Measurements from ENCODE around the gene TAGLN2.
A peak's percentile ranks its signal among the peaks of the same experiment; 100 is the strongest.
"Not testable (repeated sequence)": the region's sequence is repeated elsewhere in the genome, so short reads cannot be mapped to it uniquely, and the experiment has no call there.

TAGLN2 gene

DNA sequence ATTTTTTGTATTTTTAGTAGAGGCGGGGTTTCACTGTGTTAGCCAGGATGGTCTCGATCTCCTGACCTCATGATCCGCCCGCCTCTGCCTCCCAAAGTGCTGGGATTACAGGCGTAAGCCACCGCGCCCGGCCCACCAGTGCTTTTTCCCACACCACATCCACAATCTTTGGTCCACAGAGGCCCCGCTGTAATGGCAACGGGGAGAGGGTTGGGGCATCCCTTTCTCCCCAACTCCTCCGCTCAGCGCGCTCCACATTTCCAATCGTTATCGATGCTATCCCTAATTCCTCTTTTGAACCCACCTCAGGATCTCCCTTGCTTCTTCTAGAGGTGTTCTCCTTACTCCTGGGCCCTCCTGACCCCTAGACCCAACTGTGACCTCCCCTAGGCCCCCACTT, 25.7 kb downstream of the TAGLN2 start:
- DNase-seq (ENCODE audit: low spot score) = not testable (repeated sequence)

DNA sequence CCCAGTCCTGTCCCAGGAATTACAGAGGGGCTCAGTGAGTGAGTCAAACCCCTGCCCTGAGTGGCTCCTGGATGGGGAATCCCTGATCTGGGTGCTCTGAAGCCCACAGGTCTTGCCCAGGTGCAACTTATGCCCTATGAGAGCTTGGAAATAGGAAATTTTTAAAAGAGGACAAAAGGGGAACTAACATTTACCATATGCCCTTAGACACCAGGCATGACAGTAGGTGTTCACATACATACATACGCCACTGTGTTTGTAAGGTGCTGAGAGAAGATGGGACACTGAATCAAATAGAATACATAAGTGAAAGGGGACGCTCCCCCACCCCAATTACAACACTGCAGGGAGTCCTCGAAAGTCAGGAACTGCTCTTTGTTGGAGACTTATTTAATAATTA, 26.8 kb downstream of the TAGLN2 start:
- DNase-seq (ENCODE audit: low spot score) = no peak

DNA sequence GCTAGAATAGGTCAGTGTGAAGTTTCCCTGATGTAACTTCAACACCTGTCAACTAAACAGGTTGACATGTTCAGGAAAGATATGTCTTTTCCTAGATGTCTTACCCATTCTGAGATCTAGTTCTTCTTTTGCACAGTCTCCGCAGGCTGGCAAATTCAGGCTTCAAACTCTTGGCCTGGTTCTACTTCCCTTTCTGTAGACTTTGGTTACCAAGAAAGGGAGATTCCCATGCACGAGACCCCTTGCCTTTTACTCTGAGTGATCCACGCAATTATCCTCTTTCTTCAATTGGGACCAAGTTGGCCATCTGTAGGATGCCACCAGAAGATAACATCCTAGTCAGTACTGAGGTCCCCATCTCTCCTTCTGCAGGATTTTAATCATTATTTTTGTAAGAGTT, 27.3 kb downstream of the TAGLN2 start:
- no peak for DNase-seq (ENCODE audit: low spot score)

DNA sequence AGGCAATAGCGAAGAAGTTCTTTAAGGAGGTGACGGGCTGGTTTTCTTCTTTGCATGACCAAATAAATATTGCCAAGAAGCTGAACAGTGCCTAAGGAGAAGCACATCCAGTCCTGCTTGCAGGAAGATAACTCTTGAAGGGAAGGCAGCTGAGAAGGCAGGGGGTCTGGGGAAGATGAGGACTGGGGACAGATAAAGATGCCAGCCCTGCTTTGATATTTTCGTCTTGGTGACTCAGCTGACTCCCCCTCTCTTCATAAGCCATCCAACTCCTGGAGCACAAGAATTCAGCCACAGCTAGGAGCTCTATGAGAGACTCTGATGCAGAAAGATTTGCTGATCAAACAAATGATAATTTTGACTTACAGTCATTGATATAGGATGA, 28.8 kb downstream of the TAGLN2 start:
- no peak for DNase-seq (ENCODE audit: low spot score)

DNA sequence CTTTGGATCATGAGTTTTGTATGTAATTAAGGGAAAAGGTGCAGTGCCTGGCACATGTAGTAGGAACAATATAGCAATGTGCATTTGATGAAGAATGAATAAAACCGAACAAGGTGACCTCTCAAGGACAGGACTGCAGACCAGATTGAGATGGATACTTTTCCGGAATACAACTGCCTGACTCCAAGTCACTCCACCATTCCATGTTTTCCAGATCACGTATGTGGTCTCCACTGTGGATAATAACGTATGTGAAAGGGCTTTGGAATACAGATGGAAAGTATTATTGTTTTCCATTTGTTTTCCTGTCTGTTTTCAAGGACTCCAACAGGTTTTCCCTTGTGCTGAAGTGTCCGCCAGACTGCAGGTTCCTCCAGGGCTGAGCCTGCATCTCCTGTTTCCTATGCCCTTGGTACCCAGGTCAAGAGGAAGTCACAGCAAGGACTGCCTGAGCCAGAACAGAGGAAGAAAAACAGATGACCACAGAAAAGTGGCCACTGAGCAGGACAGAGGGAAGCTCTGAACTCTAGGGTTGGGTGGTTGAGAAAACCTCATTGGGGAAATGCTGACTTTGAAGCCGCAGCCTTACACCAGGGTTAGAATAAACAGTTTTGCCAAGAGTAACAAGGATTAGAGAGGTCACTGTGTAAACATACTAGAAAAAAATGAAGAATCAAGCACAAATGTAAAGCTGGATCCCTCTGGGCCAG, 29.3 kb downstream of the TAGLN2 start:
- DNase-seq (ENCODE audit: low spot score) = no peak

DNA sequence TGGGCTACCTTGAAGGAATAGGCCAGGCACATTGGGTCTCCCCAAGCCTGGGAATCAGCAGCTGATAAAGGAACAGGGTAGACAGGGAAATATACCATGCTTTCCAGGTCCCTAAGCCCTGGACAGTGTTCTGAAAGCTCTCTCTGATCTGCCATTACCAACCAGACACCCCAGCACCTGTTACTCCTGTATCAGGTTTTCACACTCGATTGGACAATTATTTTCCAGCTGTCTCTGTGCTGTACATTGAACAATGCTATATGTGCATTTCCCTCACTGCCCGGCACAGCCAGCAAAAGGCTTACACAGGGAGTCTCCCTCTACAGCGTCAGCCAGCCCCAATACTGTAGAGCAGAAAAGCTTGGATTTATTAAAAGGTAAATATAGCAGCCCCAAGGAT, 30.0 kb downstream of the TAGLN2 start:
- DNase-seq (ENCODE audit: low spot score) = no peak

DNA sequence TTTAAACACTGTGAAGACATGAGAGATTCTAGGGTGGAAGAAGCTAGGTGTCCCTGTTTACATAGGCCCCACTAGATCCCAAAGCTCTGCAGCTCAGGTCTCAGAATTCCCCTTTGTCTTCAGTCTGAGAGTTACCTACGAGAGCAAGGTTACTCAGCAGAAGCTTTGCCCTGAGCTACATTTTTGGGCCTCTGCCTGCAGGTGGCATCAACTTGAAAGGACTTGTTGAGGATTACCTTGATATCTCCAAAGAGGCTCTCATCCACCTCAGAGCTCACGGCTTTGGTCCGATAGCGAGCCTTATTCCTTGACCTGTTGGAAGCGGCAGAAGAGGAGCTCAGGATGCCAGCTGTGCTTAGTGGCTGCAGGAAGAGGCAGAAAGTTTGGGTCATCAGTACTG, 32.4 kb downstream of the TAGLN2 start:
- no peak for DNase-seq (ENCODE audit: low spot score)

DNA sequence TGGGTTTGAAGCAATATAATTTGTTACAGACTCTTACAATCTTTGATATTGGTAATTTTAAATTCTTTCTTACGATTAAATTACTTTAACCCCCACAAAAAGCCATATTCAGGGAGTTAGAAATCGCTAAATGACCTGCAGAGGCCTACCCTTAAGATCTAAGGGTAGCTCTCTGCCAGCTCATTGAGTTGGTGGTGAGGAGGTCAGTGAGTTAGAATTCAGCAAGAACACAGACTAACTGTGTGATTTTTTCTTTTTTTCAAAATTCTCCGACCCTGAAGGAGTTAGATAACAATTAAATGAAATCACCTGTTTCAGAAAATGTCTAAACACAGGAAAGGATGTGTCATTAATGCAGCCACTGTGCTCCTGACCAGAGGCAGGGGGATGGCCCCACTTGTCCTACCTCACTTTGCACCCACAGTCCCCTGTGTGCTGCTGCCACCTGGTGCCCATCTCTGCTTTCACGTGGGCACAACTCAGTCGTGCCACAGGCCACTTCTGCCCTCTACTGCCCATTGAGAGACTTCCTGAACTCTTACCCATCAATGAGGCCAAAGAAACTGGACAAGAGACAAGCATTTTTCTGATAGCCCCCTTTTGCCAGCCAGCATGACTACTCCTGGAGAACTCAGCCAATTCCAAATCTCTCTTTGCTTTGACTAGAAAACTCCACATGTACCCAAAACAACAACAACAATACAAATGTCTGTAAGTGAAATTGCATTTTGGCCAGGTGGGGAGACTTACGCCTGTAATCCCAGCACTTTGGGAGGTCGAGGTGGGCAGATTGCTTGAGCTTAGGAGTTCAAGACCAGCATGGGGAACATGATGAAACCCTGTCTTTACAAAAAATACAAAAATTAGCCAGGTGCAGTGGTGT, 33.8 kb downstream of the TAGLN2 start:
- peak; percentile 92 for DNase-seq (ENCODE audit: low spot score)

DNA sequence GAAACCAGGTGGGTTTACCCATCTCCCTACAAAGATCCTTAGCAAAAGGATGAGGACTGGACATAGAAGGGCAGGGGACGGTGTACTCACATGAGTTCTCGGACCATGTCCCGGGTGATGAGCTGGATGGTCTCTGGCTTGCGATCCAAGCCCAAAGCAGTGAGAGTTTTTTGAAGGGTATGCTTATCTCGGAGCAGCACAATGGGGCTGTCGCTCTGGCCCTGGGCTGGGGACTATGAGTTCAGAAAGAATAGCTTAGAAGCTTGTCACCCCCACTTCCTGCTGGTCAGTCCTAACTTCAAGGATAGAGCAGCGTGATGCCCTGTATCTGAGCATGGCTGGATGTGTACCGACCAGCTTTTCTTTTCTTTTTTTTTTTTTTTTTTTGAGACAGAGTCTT, 34.9 kb downstream of the TAGLN2 start:
- peak; percentile 68 for DNase-seq (ENCODE audit: low spot score)

DNA sequence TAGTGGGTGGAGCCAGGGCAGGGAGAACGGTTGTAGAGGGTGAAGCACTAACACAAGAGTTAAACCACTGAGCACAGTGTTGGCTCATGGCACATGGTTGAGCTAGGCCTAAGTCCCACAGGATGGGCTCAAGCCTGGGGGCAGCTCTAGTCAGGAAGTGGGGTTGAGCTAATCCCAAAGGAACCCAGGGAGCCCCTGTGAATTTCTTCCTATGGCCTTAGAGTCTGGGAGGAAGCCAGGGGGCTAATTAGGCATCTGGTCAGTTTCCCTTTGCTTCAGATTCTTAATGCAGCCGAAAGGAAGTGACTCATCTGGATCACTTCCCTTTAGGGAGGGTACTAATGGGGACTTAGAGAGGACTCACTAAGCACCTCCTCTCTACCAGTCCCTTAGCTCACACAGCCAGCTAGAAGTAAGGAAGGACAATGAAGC, 35.5 kb downstream of the TAGLN2 start:
- peak; percentile 95 for DNase-seq (ENCODE audit: low spot score)

DNA sequence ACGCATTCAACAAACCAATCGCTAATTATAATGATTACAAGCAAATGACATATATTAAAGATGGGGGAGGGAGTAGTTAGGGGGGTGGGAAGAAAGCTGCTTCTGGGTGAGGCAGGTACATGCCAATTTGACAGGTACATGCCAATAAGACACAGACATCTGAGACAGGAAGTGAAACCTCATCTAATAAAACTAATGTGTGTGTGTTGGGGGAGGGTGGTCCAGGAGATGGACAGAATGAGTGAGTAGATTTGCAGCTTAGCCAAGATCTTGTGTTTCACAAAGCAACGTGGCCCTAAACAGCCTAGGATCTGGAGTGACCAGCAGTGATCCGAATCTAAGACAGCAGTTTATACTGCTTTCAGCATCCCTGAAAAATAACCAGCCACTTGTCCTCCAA, 36.1 kb downstream of the TAGLN2 start:
- no peak for DNase-seq (ENCODE audit: low spot score)

DNA sequence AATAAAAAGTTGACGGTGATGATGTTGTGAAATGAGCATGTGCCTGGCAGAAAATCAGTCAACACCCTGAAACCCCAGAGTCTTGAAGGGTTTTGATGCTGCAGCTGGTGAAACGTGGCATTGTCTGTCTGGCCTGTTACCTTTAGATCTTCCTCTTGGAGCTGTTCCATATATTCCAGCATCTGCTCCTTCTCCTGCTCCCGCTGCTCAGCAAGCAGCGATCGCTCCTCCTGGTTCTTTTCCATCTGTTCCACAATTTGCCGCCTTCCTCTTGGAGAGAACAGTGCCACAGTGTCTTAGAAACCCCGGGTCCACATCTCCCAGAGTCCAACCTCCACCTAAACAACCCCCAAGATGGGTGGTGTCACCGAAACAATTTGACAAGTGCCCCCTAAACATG, 41.0 kb downstream of the TAGLN2 start:
- DNase-seq (ENCODE audit: low spot score) = no peak

DNA sequence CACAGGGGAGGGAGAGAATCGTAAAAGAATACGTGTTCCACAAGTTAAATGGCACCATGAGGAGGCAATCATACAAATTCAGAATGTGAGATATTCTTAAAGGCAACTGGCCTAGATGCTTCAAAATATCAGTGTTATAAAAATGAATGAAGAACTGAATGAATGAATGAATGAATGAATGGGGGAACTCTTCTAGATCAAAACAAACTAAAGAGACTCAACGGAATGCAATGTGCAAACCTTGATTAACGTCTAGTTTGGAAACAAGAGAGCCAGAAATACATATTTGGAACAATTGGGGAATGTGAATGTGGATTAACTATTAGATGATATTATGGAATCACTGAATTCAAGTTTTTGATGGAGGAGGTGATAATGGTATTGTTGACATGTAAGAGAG, 42.2 kb downstream of the TAGLN2 start:
- no peak for DNase-seq (ENCODE audit: low spot score)

DNA sequence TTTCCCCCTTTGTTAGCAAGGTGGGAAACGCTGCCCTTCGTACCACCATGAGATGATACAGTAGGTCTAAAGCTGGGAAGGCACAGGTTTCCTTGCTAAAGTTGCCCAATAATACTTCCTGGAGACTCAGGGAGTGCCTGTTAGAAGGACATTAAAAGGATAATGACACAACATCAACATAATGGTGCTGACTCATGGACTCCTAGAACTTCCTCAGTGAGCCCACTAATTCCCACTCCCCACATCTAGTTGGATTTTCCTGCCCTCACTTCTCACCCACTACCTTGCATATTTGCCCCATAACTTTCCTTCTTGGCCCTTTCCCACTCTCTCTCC, 42.8 kb downstream of the TAGLN2 start:
- DNase-seq (ENCODE audit: low spot score) = peak; percentile 20

DNA sequence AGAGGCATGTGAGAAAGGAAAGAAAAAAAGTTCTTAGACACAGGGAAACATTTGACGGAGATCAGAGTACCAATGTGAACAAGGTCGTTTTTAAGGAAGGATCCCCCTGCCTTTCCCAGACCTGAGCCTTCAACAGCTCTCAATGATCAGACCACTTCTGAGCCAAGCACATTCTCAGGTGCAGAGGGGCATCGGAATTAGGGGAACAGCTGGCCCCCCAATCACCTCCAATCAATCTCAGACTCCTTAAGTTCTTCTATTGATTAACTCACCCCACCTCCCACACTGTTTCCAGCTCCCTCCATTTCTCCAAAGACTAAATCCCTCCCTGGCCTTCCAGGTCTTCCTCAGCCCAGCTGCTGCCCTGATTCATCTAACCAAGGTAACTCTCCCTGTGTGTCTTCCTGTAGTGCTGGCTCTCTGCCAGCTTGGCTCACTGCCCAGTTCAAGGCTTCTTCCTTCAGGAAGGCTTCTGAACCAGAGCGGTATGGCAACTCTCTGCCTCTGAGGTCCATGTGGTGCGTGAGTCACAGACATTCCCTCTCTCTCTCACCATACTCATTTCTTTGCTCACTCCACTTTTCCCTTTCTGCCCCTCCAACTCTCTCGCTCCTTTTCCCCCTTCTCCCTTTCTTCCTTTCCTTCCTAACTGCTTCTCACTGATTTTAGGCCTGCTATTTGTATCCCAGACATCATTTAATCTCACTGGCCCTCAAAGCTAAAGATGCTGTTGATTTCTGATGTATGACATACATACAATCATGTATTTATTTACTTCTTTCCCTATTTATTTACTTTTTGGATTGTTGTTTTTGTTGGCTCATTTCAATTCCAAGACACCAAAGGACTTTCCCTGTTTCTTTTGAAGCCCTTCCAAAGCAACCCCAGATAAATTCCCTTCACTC, 43.4 kb downstream of the TAGLN2 start:
- DNase-seq (ENCODE audit: low spot score) = peak; percentile 62

DNA sequence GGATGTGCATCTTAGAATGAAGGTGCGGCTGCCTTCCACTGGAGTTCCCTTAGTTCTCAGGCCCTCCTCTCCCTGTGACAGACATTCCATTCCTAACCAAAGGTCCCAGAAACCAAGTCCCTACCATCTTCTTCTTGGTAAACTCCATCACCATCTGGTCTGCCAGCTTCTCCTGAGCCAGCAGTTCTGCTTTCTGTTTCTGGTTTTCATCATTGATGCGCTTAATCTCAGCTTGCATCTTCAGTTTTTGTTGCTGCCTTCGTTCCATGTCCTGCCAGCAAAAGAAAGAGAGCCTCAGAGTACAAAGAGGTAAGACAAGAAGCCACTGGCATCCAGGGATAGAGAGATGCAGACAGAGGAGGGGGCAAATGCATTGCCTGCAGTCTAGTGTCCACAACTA, 44.9 kb downstream of the TAGLN2 start:
- DNase-seq (ENCODE audit: low spot score) = no peak

DNA sequence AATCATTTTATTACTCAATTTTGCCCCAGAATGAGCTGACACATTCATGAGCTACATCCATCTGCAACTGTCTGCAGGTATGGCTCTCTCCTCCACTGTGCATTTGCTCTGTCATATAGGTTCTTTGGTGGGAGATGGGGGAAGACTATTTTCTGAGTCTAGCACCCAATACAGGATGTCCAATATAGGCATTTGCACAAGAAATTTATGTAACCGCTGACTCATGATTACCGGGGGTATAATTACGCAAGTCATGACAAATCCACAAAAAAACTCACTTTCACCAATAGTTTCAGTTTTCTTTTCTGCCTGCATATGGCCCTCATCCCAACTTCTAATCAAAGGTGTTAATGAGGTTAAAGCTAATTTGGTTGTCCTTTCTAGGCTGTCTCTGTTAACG, 45.3 kb downstream of the TAGLN2 start:
- DNase-seq (ENCODE audit: low spot score) = peak; percentile 65

DNA sequence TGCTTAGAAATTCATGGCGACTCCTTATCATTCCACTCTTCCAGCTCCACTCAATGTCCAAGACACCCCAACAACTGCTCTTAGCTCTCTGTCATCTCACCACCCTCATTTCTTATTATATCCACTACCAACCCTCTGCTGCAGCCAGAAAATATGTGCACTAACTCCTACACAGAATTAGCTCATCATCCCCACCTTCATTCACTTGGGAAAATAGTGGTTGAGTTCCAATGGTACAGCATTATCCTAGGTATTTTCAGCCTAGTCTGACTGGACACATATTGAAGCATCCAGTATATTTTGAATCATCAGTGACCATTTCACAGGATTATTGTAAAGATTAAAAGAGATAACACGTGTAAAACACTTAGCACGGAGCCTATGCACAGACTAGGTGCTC, 46.2 kb downstream of the TAGLN2 start:
- no peak for DNase-seq (ENCODE audit: low spot score)

DNA sequence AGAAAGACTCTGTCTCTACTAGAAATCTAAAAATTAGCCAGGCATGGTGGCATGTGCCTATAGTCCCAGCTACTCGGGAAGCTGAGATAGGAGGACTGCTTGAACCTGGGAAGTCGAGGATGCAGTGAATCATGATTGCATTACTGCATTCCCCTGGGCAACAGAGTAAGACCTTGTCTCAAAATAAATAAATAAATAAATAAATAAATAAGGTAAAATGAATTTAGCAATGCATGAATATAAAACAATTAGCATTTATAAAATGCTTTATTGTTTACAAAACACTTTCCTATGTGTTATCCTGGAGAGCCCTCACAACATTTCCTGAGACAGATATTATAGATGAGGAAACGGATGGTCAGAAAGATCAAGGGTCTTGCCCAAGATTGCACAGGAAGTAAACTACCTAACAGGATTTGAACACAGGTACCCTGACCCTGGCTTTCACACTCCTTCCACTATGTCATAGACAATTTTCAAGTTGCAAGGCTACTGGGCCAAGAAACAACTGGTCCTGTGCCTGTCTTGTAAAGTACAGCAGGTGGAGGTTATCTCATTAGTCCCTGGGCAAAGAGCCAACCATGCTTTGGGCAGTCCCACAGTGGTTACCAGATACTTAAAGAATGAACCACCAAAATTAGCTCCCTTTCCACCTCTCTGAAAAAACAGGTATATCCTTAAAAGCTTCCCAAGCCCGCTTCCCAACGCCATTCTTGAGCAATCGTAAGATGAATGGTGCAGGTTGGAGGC, 47.4 kb downstream of the TAGLN2 start:
- no peak for DNase-seq (ENCODE audit: low spot score)

DNA sequence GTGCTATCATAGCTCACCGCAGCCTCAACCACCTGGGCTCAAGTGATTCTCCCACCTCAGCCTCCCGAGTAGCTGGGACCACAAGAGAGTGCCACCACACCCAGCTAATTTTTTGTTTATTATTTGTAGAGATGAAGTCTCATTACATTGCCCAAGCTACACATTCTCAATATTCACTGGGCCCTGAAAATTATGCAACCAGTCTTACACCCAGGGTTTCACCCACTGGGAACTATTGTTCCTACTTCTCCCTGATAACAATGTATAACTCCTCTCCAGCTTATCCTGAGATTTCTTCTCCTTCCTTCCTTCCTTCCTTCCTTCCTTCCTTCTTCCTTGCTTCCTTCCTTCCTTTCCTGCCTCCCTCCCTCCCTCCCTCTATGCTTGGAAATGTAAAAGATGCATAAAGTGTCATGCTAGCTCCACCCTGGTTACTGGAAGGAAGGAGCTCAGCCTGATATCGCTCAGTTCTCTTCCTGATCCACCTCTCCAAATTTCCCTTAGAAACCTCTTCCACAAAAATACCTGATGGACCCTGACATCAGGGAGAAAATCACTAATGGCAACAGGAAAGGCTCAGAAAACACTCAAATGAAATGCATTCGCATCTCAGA, 51.7 kb downstream of the TAGLN2 start:
- DNase-seq (ENCODE audit: low spot score) = no peak

DNA sequence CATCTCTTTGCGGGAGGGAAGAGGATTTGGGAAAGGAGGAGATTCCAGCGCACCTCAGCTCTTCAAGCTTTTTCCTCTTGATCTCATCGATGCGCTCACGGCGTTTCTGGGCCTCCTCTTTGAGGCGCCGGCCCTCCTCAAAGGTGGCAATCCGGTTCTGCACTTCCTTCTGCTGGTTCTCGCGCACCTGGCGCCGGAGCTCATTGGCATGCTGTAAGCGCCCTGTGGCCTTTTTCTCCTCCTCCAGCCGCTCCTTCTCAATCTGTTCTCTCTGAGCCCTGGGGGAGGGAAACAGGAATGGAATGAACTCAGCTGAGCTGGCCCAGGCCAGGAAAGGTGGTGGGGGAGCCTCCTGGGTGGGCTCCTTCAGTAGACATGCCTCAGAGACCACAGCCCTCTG, 52.4 kb downstream of the TAGLN2 start:
- no peak for DNase-seq (ENCODE audit: low spot score)

All from RKO (cell line).